Gastroesophageal sphincter (tissue), 4 donors: ENCODE results near the gene HACD3. TPM values are rescaled to one million over a fixed set of nuclear protein-coding genes. Genes with fewer than 3 reads are reported as not detected.

Source experiments
- ATAC-seq: fragments of 150-250 bp; one replicate; pipeline ENCODE4 v1.9.1; 2016; ENCODE audit warnings: mild to moderate bottlenecking, moderate library complexity
- H3K27ac ChIP-seq, 4 donors: fragments of 200-600 bp; sonication (generic) in 3 of 4; 1 replicate in 3 of 4; 2 replicates in 1 of 4; pipeline ENCODE4 v1.5.1; 2016 to 2019
- H3K27me3 ChIP-seq: fragments of 200-600 bp; sonication (generic); one replicate; pipeline ENCODE4 v1.5.1; 2019
- H3K36me3 ChIP-seq, 2 donors: fragments of 200-600 bp; sonication (generic); one replicate each; pipeline ENCODE4 v1.5.1; 2019; ENCODE audit warnings: control low read depth in 1 of 2
- H3K4me1 ChIP-seq, 3 donors: fragments of 200-600 bp; sonication (generic); 1 replicate in 2 of 3; 2 replicates in 1 of 3; pipeline ENCODE4 v1.5.1; 2016 to 2019; ENCODE audit warnings: control low read depth in 2 of 3
- H3K4me3 ChIP-seq, 2 donors: fragments of 200-600 bp; sonication (generic); one replicate each; pipeline ENCODE4 v1.5.1; 2019; ENCODE audit warnings: mild to moderate bottlenecking in 1 of 2, moderate library complexity in 1 of 2
- H3K9me3 ChIP-seq, 3 donors: fragments of 200-600 bp; sonication (generic); one replicate each; pipeline ENCODE4 v1.5.1; 2017 to 2019; ENCODE audit warnings: control low read depth in 2 of 3
- EP300 ChIP-seq: sonication (generic); formaldehyde crosslinking; IDR thresholded peaks from one replicate; pipeline ENCODE4 v1.6.1; 2017; ENCODE audit warnings: antibody characterized with exemption, mild to moderate bottlenecking
- POLR2A ChIP-seq, 2 donors: fragments of 450-650 bp; IDR thresholded peaks; one replicate each; pipeline ENCODE4 v1.6.1; 2017; ENCODE audit warnings: antibody characterized with exemption in 2 of 2, mild to moderate bottlenecking in 2 of 2, moderate library complexity in 1 of 2
- POLR2AphosphoS5 ChIP-seq: sonication (generic); formaldehyde crosslinking; IDR thresholded peaks from one replicate; pipeline ENCODE4 v1.6.1; 2017; ENCODE audit warnings: antibody characterized with exemption
- WGBS, 2 donors: methylation state at CpG; one replicate each; pipeline ENCODE4 v1.1.5; 2018; ENCODE audit warnings: low coverage in 1 of 2; 5-methylcytosine and 5-hydroxymethylcytosine counted together
- total RNA-seq, 4 donors: library from RNA; depleted of rRNA; stranded (reverse); fragments of >200 nt; gene quantifications; one replicate each; pipeline ENCODE4 v1.1.0, GENCODE V29; 2016
- TF ChIP-seq, protein P1 (sequence below), 4 experiments: fragments of 200-600 bp in 2 of 4; fragments of 450-650 bp in 2 of 4; sonication (generic) in 1 of 4; IDR thresholded peaks; one replicate each; pipeline ENCODE4 v1.5.1; 2017 to 2019; ENCODE audit warnings: antibody characterized with exemption in 4 of 4, mild to moderate bottlenecking in 2 of 4, moderate library complexity in 2 of 4

The HACD3 gene
- total RNA-seq, 4 donors from 2014 or later = 26.0 to 34.9 (median 29.6) TPM

- no peak overlapping the region for H3K4me3 ChIP-seq
- TF ChIP-seq, protein P1, sequence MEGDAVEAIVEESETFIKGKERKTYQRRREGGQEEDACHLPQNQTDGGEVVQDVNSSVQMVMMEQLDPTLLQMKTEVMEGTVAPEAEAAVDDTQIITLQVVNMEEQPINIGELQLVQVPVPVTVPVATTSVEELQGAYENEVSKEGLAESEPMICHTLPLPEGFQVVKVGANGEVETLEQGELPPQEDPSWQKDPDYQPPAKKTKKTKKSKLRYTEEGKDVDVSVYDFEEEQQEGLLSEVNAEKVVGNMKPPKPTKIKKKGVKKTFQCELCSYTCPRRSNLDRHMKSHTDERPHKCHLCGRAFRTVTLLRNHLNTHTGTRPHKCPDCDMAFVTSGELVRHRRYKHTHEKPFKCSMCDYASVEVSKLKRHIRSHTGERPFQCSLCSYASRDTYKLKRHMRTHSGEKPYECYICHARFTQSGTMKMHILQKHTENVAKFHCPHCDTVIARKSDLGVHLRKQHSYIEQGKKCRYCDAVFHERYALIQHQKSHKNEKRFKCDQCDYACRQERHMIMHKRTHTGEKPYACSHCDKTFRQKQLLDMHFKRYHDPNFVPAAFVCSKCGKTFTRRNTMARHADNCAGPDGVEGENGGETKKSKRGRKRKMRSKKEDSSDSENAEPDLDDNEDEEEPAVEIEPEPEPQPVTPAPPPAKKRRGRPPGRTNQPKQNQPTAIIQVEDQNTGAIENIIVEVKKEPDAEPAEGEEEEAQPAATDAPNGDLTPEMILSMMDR (IDR thresholded peaks at IDR 0.05) = no peak
- TF ChIP-seq POLR2AphosphoS5 (no peak), EP300 (no peak), POLR2A (IDR thresholded peaks at IDR 0.05) (no peak)
- no peaks in the 10 kb centered on the region for H3K27me3 ChIP-seq
- 100% methylated on average over 1 of the region's 1 CpG for WGBS, 2 donors
- peaks cover 0 to 64% of the 10 kb centered on the region in 2 donors for H3K36me3 ChIP-seq
- H3K4me1 ChIP-seq = peaks cover 0 to 3% (median 0%) of the 10 kb centered on the region in 3 donors
- no peak overlapping the region for H3K27ac ChIP-seq
- no peaks in the 10 kb centered on the region for H3K9me3 ChIP-seq
- ATAC-seq = no peak
These were observed 73.3 kb downstream of the HACD3 start for GRCh38 chr15:65603559-65603958.

DNA sequence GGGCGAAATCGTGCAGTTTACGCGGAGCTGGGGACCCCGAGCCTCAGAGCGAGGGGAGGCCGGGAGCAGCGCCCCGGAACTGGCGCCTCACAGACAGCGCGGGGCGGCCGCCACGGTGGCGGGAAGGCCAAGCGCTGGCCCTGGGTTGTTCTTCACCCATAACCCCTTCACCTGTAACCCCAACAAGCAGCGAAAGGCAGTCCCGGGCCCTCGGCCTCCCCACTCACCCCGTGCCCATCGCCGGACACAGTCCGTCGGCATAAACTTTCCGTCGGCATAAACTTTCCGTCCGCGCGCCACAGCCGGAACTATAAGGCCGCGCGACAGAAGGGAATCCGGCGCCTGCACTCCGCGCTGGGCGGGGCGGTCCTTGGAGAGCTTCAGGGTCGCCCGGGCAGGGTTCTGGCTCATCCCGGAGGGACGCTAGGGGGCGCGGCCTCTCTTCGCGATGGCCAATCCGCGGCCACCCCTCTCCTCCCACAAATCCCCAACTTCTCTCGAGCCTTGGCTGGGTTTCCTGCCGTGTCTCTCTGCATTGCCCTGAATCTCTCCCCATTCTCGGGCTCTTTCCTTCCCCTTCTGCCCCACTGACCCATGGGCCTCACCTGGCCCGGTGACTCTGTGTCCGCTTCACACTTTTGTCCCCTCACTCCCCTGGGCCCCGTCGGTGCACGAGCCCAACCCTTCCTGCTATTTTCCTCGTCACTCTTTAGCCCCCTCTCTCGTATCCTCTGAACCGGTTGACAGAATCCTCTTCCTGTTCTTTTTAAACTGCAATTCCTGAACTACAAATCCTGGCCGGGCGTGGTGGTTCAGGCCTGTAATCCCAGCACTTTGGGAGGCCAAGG, 80.8 kb downstream of the HACD3 start, which contains the start of gene INTS14:
Gene INTS14 (minus strand): TSS at position 261 of the 848 bp plus-strand sequence. CDS start 3,751 bp downstream, outside the sequence.
- TF ChIP-seq, protein P1 (IDR thresholded peaks at IDR 0.05) = peak; percentile 15 to 84 (median 47)
- TF ChIP-seq EP300 (no peak), POLR2A (IDR thresholded peaks at IDR 0.05) (peak; percentile 68 to 79), POLR2AphosphoS5 (peak; percentile 89)
- ATAC-seq = peak; percentile 99
- Histone ChIP-seq H3K9me3 (no peaks in the 10 kb centered on the region), H3K4me1 (peaks cover 6 to 37% (median 18%) of the 10 kb centered on the region in 3 donors), H3K27ac (peak within 1 kb of the TSS; percentile 83 to 96 (median 92)), H3K4me3 (peak within 1 kb of the TSS; percentile 69 to 74), H3K27me3 (no peaks in the 10 kb centered on the region), H3K36me3 (no peaks in the 10 kb centered on the region)
- 2 to 20% methylated on average over 1 to 10 of the region's 64 CpGs for WGBS, 2 donors

DNA sequence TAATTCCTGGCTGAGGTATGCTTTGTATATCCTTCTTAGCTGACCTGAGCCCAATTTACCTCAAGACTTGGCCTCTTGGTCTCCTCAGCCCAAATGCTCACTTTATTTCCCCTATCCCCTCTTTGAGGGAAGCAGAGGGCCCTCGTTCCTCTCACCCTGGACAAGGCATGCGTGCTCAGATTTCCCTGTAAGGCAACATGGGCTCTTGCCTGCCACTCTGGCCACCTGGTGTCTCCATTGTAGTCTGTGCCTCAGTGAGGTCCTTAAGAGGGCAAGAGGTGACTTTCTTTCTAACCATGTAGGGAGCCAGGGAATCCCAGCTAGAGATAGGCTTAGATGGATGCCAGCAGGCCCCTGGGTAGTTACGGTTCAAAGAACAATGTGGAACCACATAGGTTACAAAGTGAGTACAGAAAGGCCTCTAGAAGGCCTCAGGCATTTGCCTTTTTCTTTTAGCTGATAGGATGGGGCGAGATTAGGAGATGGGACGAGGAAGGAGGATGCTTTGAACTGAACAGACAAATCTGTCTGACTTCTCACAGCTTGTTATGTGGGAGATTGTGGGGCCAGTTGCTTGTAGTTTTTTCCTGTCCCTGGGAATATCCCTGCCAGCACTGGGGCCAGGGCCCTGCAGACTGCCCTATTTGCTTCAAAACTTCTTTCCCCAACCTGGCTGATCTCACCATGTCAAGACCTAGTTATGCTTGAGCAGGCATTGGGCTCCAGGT, 81.8 kb downstream of the HACD3 start:
- Histone ChIP-seq H3K4me1 (peaks cover 6 to 37% (median 18%) of the 10 kb centered on the region in 3 donors), H3K27ac (peak overlapping the region; percentile 83 to 96 (median 92)), H3K27me3 (no peaks in the 10 kb centered on the region), H3K4me3 (peak overlapping the region; percentile 69 to 74), H3K9me3 (no peaks in the 10 kb centered on the region), H3K36me3 (no peaks in the 10 kb centered on the region)
- ATAC-seq = no peak
- 55 to 83% methylated on average over 2 to 5 of the region's 5 CpGs for WGBS, 2 donors
- TF ChIP-seq, protein P1 (IDR thresholded peaks at IDR 0.05) = no peak
- no peak for TF ChIP-seq POLR2A (IDR thresholded peaks at IDR 0.05)
- no peak for TF ChIP-seq EP300
- TF ChIP-seq POLR2AphosphoS5 = no peak

GRCh38 chr15:65612616-65612946, 82.3 kb downstream of the HACD3 start:
- Histone ChIP-seq H3K27me3 (no peaks in the 10 kb centered on the region), H3K9me3 (no peaks in the 10 kb centered on the region), H3K27ac (peak overlapping the region in 3 of 4 donors; percentile 92 to 96 (median 93)), H3K4me1 (peaks cover 6 to 37% (median 18%) of the 10 kb centered on the region in 3 donors), H3K4me3 (no peak overlapping the region), H3K36me3 (no peaks in the 10 kb centered on the region)
- no peak for ATAC-seq
- WGBS, 2 donors = 50 to 84% methylated on average over 2 of the region's 2 CpGs
- TF ChIP-seq EP300 = no peak
- TF ChIP-seq POLR2AphosphoS5 = no peak
- TF ChIP-seq, protein P1 (IDR thresholded peaks at IDR 0.05) = no peak
- no peak for TF ChIP-seq POLR2A (IDR thresholded peaks at IDR 0.05)
